ENCODE measurements around the gene PACSIN3.

PACSIN3 gene

GRCh38 chr11:47152953-47153950 lies 33.0 kb downstream of the PACSIN3 start:
- Histone ChIP-seq H3K79me2 (ENCODE audit: low read length) (no peaks in the 10 kb centered on the region), H4K20me1 (ENCODE audit: insufficient read depth, low read length) (no peaks in the 10 kb centered on the region), H3K4me3 (ENCODE audit: low read length) (no peak overlapping the region), H3K27ac (ENCODE audit: low read length) (no peak overlapping the region), H3F3A (ENCODE audit: insufficient read depth, low read length) (peaks cover 4% of the 10 kb centered on the region; the same call in 1 of the 2 replicates), H3K9ac (ENCODE audit: low read length) (no peak overlapping the region), H3K4me2 (ENCODE audit: low read depth, low read length) (no peak overlapping the region), H3K4me1 (ENCODE audit: low read length) (no peaks in the 10 kb centered on the region), H3K9me2 (replicated peaks; ENCODE audit: insufficient read depth, low read length) (no peaks in the 10 kb centered on the region), H3K9me3 (replicated peaks; ENCODE audit: insufficient read depth, low read length) (no peaks in the 10 kb centered on the region), H2AFZ (ENCODE audit: low read length) (no peak overlapping the region), H3K27me3 (replicated peaks; ENCODE audit: insufficient read depth, low read length) (no peaks in the 10 kb centered on the region), H3K36me3 (replicated peaks; ENCODE audit: insufficient read depth, low read length) (no peaks in the 10 kb centered on the region)
- no peak for TF ChIP-seq EZH2 (optimal IDR thresholded peaks at IDR 0.05; ENCODE audit: low read depth, low read length)
- peak; percentile 95 for TF ChIP-seq CTCF (IDR thresholded peaks at IDR 0.05; ENCODE audit: low read length)
- no peak for TF ChIP-seq EZH2phosphoT487 (IDR thresholded peaks at IDR 0.05; ENCODE audit: low read length)
- DNase-seq: peak; percentile 49

GRCh38 chr11:47152126-47152952 lies 33.9 kb downstream of the PACSIN3 start:
- Histone ChIP-seq H3K4me1 (ENCODE audit: low read length) (no peaks in the 10 kb centered on the region), H3K4me3 (ENCODE audit: low read length) (no peak overlapping the region), H4K20me1 (ENCODE audit: insufficient read depth, low read length) (no peaks in the 10 kb centered on the region), H3K36me3 (replicated peaks; ENCODE audit: insufficient read depth, low read length) (no peaks in the 10 kb centered on the region), H3K9ac (ENCODE audit: low read length) (no peak overlapping the region), H2AFZ (ENCODE audit: low read length) (no peak overlapping the region), H3K4me2 (ENCODE audit: low read depth, low read length) (no peak overlapping the region), H3K27me3 (replicated peaks; ENCODE audit: insufficient read depth, low read length) (no peaks in the 10 kb centered on the region), H3K79me2 (ENCODE audit: low read length) (no peaks in the 10 kb centered on the region), H3F3A (ENCODE audit: insufficient read depth, low read length) (peaks cover 4% of the 10 kb centered on the region; the same call in 1 of the 2 replicates), H3K27ac (ENCODE audit: low read length) (no peak overlapping the region), H3K9me2 (replicated peaks; ENCODE audit: insufficient read depth, low read length) (no peaks in the 10 kb centered on the region), H3K9me3 (replicated peaks; ENCODE audit: insufficient read depth, low read length) (no peaks in the 10 kb centered on the region)
- no peak for TF ChIP-seq EZH2phosphoT487 (IDR thresholded peaks at IDR 0.05; ENCODE audit: low read length)
- TF ChIP-seq CTCF (IDR thresholded peaks at IDR 0.05; ENCODE audit: low read length): no peak
- TF ChIP-seq EZH2 (optimal IDR thresholded peaks at IDR 0.05; ENCODE audit: low read depth, low read length): no peak
- DNase-seq: no peak

- DNase-seq: no peak
- Histone ChIP-seq H3K36me3 (replicated peaks; ENCODE audit: insufficient read depth, low read length) (no peaks in the 10 kb centered on the region), H3F3A (ENCODE audit: insufficient read depth, low read length) (peaks cover 4% of the 10 kb centered on the region; the same call in 1 of the 2 replicates), H2AFZ (ENCODE audit: low read length) (no peak overlapping the region), H3K9ac (ENCODE audit: low read length) (no peak overlapping the region), H3K27ac (ENCODE audit: low read length) (no peak overlapping the region), H3K4me3 (ENCODE audit: low read length) (no peak overlapping the region), H3K4me1 (ENCODE audit: low read length) (no peaks in the 10 kb centered on the region), H3K79me2 (ENCODE audit: low read length) (no peaks in the 10 kb centered on the region), H3K9me3 (replicated peaks; ENCODE audit: insufficient read depth, low read length) (no peaks in the 10 kb centered on the region), H4K20me1 (ENCODE audit: insufficient read depth, low read length) (no peaks in the 10 kb centered on the region), H3K27me3 (replicated peaks; ENCODE audit: insufficient read depth, low read length) (no peaks in the 10 kb centered on the region), H3K4me2 (ENCODE audit: low read depth, low read length) (no peak overlapping the region), H3K9me2 (replicated peaks; ENCODE audit: insufficient read depth, low read length) (no peaks in the 10 kb centered on the region)
- TF ChIP-seq CTCF (IDR thresholded peaks at IDR 0.05; ENCODE audit: low read length) (no peak), EZH2 (optimal IDR thresholded peaks at IDR 0.05; ENCODE audit: low read depth, low read length) (no peak), EZH2phosphoT487 (IDR thresholded peaks at IDR 0.05; ENCODE audit: low read length) (no peak)
Measured at GRCh38 chr11:47149782-47150181, 36.5 kb downstream of the PACSIN3 start.

Data from MM.1S (cell line).